ENCODE measurements around the gene PPM1H. TPM values are rescaled to one million over a fixed set of nuclear protein-coding genes. Genes with fewer than 3 reads are reported as not detected.

Gene PPM1H
- total RNA-seq, 2 donors from 2014 or later: 46.4 to 74.4 TPM

GRCh38 chr12:62640910-62641448 lies 294.0 kb downstream of the PPM1H start:
- Mint-ChIP-seq H3K4me1 (peaks cover 44% of the 10 kb centered on the region), H3K4me3 (no peak overlapping the region), H3K27me3 (ENCODE audit: insufficient read depth) (no peaks in the 10 kb centered on the region), H3K9me3 (no peaks in the 10 kb centered on the region), H3K27ac (peak overlapping the region; percentile 90), H3K36me3 (ENCODE audit: low read depth) (no peaks in the 10 kb centered on the region)
- 77 to 82% methylated on average over 4 of the region's 4 CpGs for WGBS, 2 experiments (ENCODE audit: insufficient coverage in 1 of 2, insufficient read length in 1 of 2)
- no peak overlapping the region for H3K27ac ChIP-seq (ENCODE audit: low read depth, low read length)
- H3K9me3 ChIP-seq (ENCODE audit: control insufficient read depth, low read length): no peaks in the 10 kb centered on the region
- H3K4me1 ChIP-seq (ENCODE audit: control insufficient read depth, insufficient read depth, low read length): peaks cover 21% of the 10 kb centered on the region
- peak overlapping the region; percentile 7 for H3K9ac ChIP-seq (ENCODE audit: extremely low read depth, low read length, poor library complexity, severe bottlenecking)
- TF ChIP-seq, protein P1, sequence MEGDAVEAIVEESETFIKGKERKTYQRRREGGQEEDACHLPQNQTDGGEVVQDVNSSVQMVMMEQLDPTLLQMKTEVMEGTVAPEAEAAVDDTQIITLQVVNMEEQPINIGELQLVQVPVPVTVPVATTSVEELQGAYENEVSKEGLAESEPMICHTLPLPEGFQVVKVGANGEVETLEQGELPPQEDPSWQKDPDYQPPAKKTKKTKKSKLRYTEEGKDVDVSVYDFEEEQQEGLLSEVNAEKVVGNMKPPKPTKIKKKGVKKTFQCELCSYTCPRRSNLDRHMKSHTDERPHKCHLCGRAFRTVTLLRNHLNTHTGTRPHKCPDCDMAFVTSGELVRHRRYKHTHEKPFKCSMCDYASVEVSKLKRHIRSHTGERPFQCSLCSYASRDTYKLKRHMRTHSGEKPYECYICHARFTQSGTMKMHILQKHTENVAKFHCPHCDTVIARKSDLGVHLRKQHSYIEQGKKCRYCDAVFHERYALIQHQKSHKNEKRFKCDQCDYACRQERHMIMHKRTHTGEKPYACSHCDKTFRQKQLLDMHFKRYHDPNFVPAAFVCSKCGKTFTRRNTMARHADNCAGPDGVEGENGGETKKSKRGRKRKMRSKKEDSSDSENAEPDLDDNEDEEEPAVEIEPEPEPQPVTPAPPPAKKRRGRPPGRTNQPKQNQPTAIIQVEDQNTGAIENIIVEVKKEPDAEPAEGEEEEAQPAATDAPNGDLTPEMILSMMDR (conservative IDR thresholded peaks at IDR 0.05): no peak
- DNase-seq: peak; percentile 73
- no peaks in the 10 kb centered on the region for H3K27me3 ChIP-seq (ENCODE audit: control insufficient read depth, insufficient read depth, low read length, poor library complexity, severe bottlenecking)
- H3K4me3 ChIP-seq (ENCODE audit: low read length): no peak overlapping the region
- H3K36me3 ChIP-seq (ENCODE audit: control insufficient read depth, insufficient read depth, low read length): no peaks in the 10 kb centered on the region

DNA sequence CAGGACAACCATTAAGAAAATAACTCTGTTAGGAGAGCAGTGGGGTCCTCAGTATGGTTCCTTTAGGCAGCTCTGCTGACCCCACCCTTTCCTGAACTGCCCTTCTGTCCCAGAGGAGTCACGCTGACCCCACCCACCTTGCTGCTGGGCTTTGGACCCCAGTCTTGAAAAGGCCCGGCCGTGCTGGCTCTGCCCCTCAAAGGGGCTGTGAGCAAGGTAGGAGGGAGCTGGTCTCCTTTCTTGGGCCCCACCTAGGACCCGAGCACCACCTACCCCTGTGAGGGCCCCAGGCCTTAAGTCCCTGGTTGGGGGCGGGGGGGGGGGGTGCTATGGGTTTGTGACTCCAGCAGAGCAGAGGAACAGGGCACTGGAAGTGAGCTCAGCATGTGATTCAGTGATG lies 297.3 kb downstream of the PPM1H start:
- Histone ChIP-seq H3K9me3 (ENCODE audit: control insufficient read depth, low read length) (no peaks in the 10 kb centered on the region), H3K9ac (ENCODE audit: extremely low read depth, low read length, poor library complexity, severe bottlenecking) (no peak overlapping the region), H3K27ac (ENCODE audit: low read depth, low read length) (no peak overlapping the region), H3K4me3 (ENCODE audit: low read length) (no peak overlapping the region), H3K4me1 (ENCODE audit: control insufficient read depth, insufficient read depth, low read length) (peaks cover 11% of the 10 kb centered on the region), H3K27me3 (ENCODE audit: control insufficient read depth, insufficient read depth, low read length, poor library complexity, severe bottlenecking) (no peaks in the 10 kb centered on the region), H3K36me3 (ENCODE audit: control insufficient read depth, insufficient read depth, low read length) (no peaks in the 10 kb centered on the region)
- H3K4me1 Mint-ChIP-seq: peaks cover 48% of the 10 kb centered on the region
- DNase-seq: peak; percentile 73
- no peaks in the 10 kb centered on the region for H3K9me3 Mint-ChIP-seq
- H3K27ac Mint-ChIP-seq: no peak overlapping the region
- H3K27me3 Mint-ChIP-seq (ENCODE audit: insufficient read depth): no peaks in the 10 kb centered on the region
- H3K4me3 Mint-ChIP-seq: no peak overlapping the region
- TF ChIP-seq, protein P1 (conservative IDR thresholded peaks at IDR 0.05): no peak
- H3K36me3 Mint-ChIP-seq (ENCODE audit: low read depth): no peaks in the 10 kb centered on the region
- WGBS, 2 experiments (ENCODE audit: insufficient coverage in 1 of 2, insufficient read length in 1 of 2): 87% methylated on average over 4 of the region's 5 CpGs; no CpG with 5 or more reads in 1 of the 2 experiments

GRCh38 chr12:62635649-62636048 lies 299.3 kb downstream of the PPM1H start:
- no peak overlapping the region for H3K27ac ChIP-seq (ENCODE audit: low read depth, low read length)
- H3K4me3 ChIP-seq (ENCODE audit: low read length): no peak overlapping the region
- DNase-seq: no peak
- Mint-ChIP-seq H3K4me3 (no peak overlapping the region), H3K27ac (no peak overlapping the region), H3K4me1 (peaks cover 49% of the 10 kb centered on the region), H3K36me3 (ENCODE audit: low read depth) (no peaks in the 10 kb centered on the region), H3K9me3 (no peaks in the 10 kb centered on the region), H3K27me3 (ENCODE audit: insufficient read depth) (no peaks in the 10 kb centered on the region)
- H3K9ac ChIP-seq (ENCODE audit: extremely low read depth, low read length, poor library complexity, severe bottlenecking): no peak overlapping the region
- H3K36me3 ChIP-seq (ENCODE audit: control insufficient read depth, insufficient read depth, low read length): no peaks in the 10 kb centered on the region
- peaks cover 17% of the 10 kb centered on the region for H3K4me1 ChIP-seq (ENCODE audit: control insufficient read depth, insufficient read depth, low read length)
- TF ChIP-seq, protein P1 (conservative IDR thresholded peaks at IDR 0.05): no peak
- WGBS, 2 experiments (ENCODE audit: insufficient coverage in 1 of 2, insufficient read length in 1 of 2): 80% methylated on average over 1 of the region's 1 CpG; no CpG with 5 or more reads in 1 of the 2 experiments
- H3K27me3 ChIP-seq (ENCODE audit: control insufficient read depth, insufficient read depth, low read length, poor library complexity, severe bottlenecking): no peaks in the 10 kb centered on the region
- H3K9me3 ChIP-seq (ENCODE audit: control insufficient read depth, low read length): no peaks in the 10 kb centered on the region

Data from endodermal cell (in vitro differentiated cells).